ENCODE data around the gene STK31.
"Not testable (repeated sequence)": the region's sequence is repeated elsewhere in the genome, so short reads cannot be mapped to it uniquely, and the experiment has no call there.

STK31 gene

DNA sequence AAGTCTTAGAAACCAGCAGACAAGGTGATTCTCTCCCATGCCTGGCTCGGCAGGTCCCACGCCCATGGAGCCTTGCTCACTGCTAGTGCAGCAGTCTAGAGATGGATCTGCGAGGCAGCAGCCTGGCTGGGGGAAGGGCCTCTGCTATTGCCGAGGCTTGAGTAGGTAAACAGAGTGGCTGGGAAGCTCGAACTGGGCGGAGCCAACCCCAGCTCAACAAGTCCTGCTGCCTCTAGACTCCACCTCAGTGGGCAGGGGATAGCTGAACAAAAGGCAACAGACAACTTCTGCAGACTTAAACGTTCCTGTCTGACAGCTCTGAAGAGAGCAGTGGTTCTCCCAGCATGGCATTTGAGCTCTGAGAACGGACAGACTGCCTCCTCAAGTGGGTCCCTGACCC, 134.8 kb downstream of the STK31 start:
- not testable (repeated sequence) for H3K23ac ChIP-seq (ENCODE audit: low read length); H4K8ac ChIP-seq (ENCODE audit: low read depth, low read length); H3K4me1 ChIP-seq (ENCODE audit: control insufficient read depth in 1 of 2, insufficient read depth in 2 of 2, low read length in 2 of 2); H2AK5ac ChIP-seq (ENCODE audit: low read length); H2BK5ac ChIP-seq (ENCODE audit: low read depth, low read length, poor library complexity); H2BK120ac ChIP-seq (ENCODE audit: insufficient read depth, low read length, poor library complexity); H2AFZ ChIP-seq (ENCODE audit: insufficient read depth, low read length, poor library complexity); H4K91ac ChIP-seq (ENCODE audit: low read depth, low read length); H3K79me2 ChIP-seq (ENCODE audit: control insufficient read depth, insufficient read depth, low read length, poor library complexity); H3K9ac ChIP-seq (ENCODE audit: low read length); H2BK12ac ChIP-seq (ENCODE audit: low read length); H3K18ac ChIP-seq (ENCODE audit: low read length); H3K79me1 ChIP-seq (ENCODE audit: low read length); H3K14ac ChIP-seq (ENCODE audit: low read length); H4K12ac ChIP-seq (ENCODE audit: low read depth, low read length); H3K4ac ChIP-seq (ENCODE audit: low read depth, low read length); H3K4me2 ChIP-seq (ENCODE audit: low read length); H3K9me3 ChIP-seq (ENCODE audit: insufficient read depth, low read depth, low read length); H3K27me3 ChIP-seq (ENCODE audit: insufficient read depth, low read length); H3K36me3 ChIP-seq (ENCODE audit: control insufficient read depth in 1 of 2, insufficient read depth in 2 of 2, low read length in 2 of 2); H3K27ac ChIP-seq (ENCODE audit: low read depth, low read length); H3K4me3 ChIP-seq (ENCODE audit: low read depth, low read length)
- DNase-seq, result peak in 1 of 2 donors; percentile 2
- no CpG with 5 or more reads among the region's 8 CpGs for WGBS (ENCODE audit: extremely low coverage, insufficient coverage, insufficient read length)

DNA sequence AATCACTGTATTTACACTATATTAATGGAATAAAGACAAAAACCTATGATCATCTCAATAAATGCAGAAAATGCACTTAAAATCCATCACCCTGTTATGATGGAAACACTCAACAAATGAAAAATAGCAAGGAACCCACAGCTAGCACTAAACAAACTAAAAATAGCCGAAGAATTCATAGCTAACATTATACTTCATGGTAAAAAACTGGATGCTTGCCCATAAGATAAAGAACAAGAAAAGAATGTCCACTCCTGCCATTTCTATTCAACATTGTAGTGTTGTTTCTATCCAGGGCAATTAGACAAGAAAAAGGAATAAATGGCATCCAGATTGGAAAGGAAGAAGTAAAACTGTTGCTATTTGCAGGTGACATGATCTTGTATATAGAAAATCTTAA, 142.1 kb downstream of the STK31 start:
- no peak overlapping the region for H2AFZ ChIP-seq (ENCODE audit: insufficient read depth, low read length, poor library complexity)
- no peak overlapping the region for H3K14ac ChIP-seq (ENCODE audit: low read length)
- H4K91ac ChIP-seq (ENCODE audit: low read depth, low read length), result no peak overlapping the region
- no CpG with 5 or more reads among the region's 1 CpG for WGBS (ENCODE audit: extremely low coverage, insufficient coverage, insufficient read length)
- no peak overlapping the region for H3K18ac ChIP-seq (ENCODE audit: low read length)
- peak in 1 of 2 donors; percentile 52 for DNase-seq
- no peak overlapping the region for H3K4me2 ChIP-seq (ENCODE audit: low read length)
- H2BK5ac ChIP-seq (ENCODE audit: low read depth, low read length, poor library complexity), result no peak overlapping the region
- no peaks in the 10 kb centered on the region for H3K79me1 ChIP-seq (ENCODE audit: low read length)
- no peak overlapping the region for H3K4ac ChIP-seq (ENCODE audit: low read depth, low read length)
- H3K4me1 ChIP-seq (ENCODE audit: control insufficient read depth in 1 of 2, insufficient read depth in 2 of 2, low read length in 2 of 2), result no peaks in the 10 kb centered on the region
- no peaks in the 10 kb centered on the region for H3K9me3 ChIP-seq (ENCODE audit: insufficient read depth, low read depth, low read length)
- H3K27ac ChIP-seq (ENCODE audit: low read depth, low read length), result no peak overlapping the region
- H3K23ac ChIP-seq (ENCODE audit: low read length), result no peak overlapping the region
- H2BK120ac ChIP-seq (ENCODE audit: insufficient read depth, low read length, poor library complexity), result no peak overlapping the region
- no peaks in the 10 kb centered on the region for H3K36me3 ChIP-seq (ENCODE audit: control insufficient read depth in 1 of 2, insufficient read depth in 2 of 2, low read length in 2 of 2)
- no peak overlapping the region for H4K12ac ChIP-seq (ENCODE audit: low read depth, low read length)
- no peak overlapping the region for H4K8ac ChIP-seq (ENCODE audit: low read depth, low read length)
- H2BK12ac ChIP-seq (ENCODE audit: low read length), result no peak overlapping the region
- H2AK5ac ChIP-seq (ENCODE audit: low read length), result no peak overlapping the region
- H3K9ac ChIP-seq (ENCODE audit: low read length), result no peak overlapping the region
- no peaks in the 10 kb centered on the region for H3K27me3 ChIP-seq (ENCODE audit: insufficient read depth, low read length)
- no peak overlapping the region for H3K4me3 ChIP-seq (ENCODE audit: low read depth, low read length)
- no peaks in the 10 kb centered on the region for H3K79me2 ChIP-seq (ENCODE audit: control insufficient read depth, insufficient read depth, low read length, poor library complexity)

DNA sequence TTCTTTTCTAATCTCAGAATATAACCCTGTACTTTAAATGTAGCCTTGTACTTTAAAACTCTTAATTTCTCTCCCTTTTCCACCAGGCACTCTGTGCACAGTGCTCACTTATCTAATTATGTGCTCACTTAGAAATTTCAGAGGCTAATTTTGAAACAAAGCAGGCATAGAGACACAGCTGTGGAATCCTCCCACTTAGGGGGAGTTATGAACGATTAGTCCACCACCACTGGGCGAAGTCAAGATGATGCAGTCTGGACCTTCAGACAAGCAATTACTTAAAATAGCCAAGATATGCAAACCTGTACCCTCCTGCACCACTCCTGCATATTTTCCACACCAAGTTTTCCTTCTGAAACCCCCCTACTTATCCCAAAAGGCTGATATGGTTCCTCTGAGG, 143.0 kb downstream of the STK31 start:
- H3K4me1 ChIP-seq (ENCODE audit: control insufficient read depth in 1 of 2, insufficient read depth in 2 of 2, low read length in 2 of 2), result no peaks in the 10 kb centered on the region
- H2BK120ac ChIP-seq (ENCODE audit: insufficient read depth, low read length, poor library complexity), result no peak overlapping the region
- no peak overlapping the region for H3K14ac ChIP-seq (ENCODE audit: low read length)
- no peaks in the 10 kb centered on the region for H3K79me1 ChIP-seq (ENCODE audit: low read length)
- H3K9ac ChIP-seq (ENCODE audit: low read length), result no peak overlapping the region
- H3K23ac ChIP-seq (ENCODE audit: low read length), result no peak overlapping the region
- DNase-seq, result no peak
- H3K79me2 ChIP-seq (ENCODE audit: control insufficient read depth, insufficient read depth, low read length, poor library complexity), result no peaks in the 10 kb centered on the region
- no peak overlapping the region for H3K4ac ChIP-seq (ENCODE audit: low read depth, low read length)
- no peak overlapping the region for H2AK5ac ChIP-seq (ENCODE audit: low read length)
- no peaks in the 10 kb centered on the region for H3K27me3 ChIP-seq (ENCODE audit: insufficient read depth, low read length)
- no peak overlapping the region for H4K12ac ChIP-seq (ENCODE audit: low read depth, low read length)
- no peaks in the 10 kb centered on the region for H3K36me3 ChIP-seq (ENCODE audit: control insufficient read depth in 1 of 2, insufficient read depth in 2 of 2, low read length in 2 of 2)
- no peak overlapping the region for H3K18ac ChIP-seq (ENCODE audit: low read length)
- H2AFZ ChIP-seq (ENCODE audit: insufficient read depth, low read length, poor library complexity), result no peak overlapping the region
- H3K27ac ChIP-seq (ENCODE audit: low read depth, low read length), result no peak overlapping the region
- no peak overlapping the region for H4K91ac ChIP-seq (ENCODE audit: low read depth, low read length)
- no CpG with 5 or more reads among the region's 2 CpGs for WGBS (ENCODE audit: extremely low coverage, insufficient coverage, insufficient read length)
- no peaks in the 10 kb centered on the region for H3K9me3 ChIP-seq (ENCODE audit: insufficient read depth, low read depth, low read length)
- H2BK5ac ChIP-seq (ENCODE audit: low read depth, low read length, poor library complexity), result no peak overlapping the region
- H2BK12ac ChIP-seq (ENCODE audit: low read length), result no peak overlapping the region
- H4K8ac ChIP-seq (ENCODE audit: low read depth, low read length), result no peak overlapping the region
- H3K4me2 ChIP-seq (ENCODE audit: low read length), result no peak overlapping the region
- H3K4me3 ChIP-seq (ENCODE audit: low read depth, low read length), result no peak overlapping the region

DNA sequence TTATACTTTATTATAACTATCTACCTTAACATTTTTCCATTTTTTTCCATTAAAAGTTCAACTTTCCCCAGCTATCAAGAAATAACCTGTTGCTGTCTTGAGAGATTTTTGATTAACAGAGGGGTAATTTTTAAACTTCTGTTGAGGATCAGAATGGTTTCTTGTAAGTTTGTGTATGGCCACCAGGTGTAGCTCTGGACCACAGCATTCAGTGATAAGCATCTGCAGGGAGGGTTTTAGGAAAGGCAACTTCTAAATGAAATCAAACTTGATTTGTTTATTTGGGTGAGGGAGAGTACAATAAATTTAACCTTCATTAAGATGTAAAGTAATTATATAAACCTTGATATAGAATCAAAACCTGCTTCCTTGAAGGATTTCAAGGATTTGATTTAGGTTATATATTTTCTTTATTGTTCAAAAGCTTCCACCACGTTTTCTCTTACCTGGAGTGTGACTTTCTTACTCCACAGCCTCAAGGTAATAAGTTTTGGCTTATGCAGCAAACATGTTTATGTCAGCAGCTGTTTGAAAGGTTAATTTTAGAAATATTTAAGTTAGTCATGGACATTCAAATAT, 153.3 kb downstream of the STK31 start:
- Histone ChIP-seq H3K9ac (ENCODE audit: low read length) (no peak overlapping the region), H3K79me1 (ENCODE audit: low read length) (no peaks in the 10 kb centered on the region), H3K27me3 (ENCODE audit: insufficient read depth, low read length) (no peaks in the 10 kb centered on the region), H3K23ac (ENCODE audit: low read length) (no peak overlapping the region), H2BK120ac (ENCODE audit: insufficient read depth, low read length, poor library complexity) (no peak overlapping the region), H3K9me3 (ENCODE audit: insufficient read depth, low read depth, low read length) (no peaks in the 10 kb centered on the region), H3K79me2 (ENCODE audit: control insufficient read depth, insufficient read depth, low read length, poor library complexity) (no peaks in the 10 kb centered on the region), H3K14ac (ENCODE audit: low read length) (no peak overlapping the region), H4K12ac (ENCODE audit: low read depth, low read length) (no peak overlapping the region), H3K36me3 (ENCODE audit: control insufficient read depth in 1 of 2, insufficient read depth in 2 of 2, low read length in 2 of 2) (no peaks in the 10 kb centered on the region), H4K8ac (ENCODE audit: low read depth, low read length) (no peak overlapping the region), H2AK5ac (ENCODE audit: low read length) (no peak overlapping the region), H3K27ac (ENCODE audit: low read depth, low read length) (no peak overlapping the region), H2AFZ (ENCODE audit: insufficient read depth, low read length, poor library complexity) (no peak overlapping the region), H2BK12ac (ENCODE audit: low read length) (no peak overlapping the region), H3K4me1 (ENCODE audit: control insufficient read depth in 1 of 2, insufficient read depth in 2 of 2, low read length in 2 of 2) (no peaks in the 10 kb centered on the region), H3K18ac (ENCODE audit: low read length) (no peak overlapping the region), H4K91ac (ENCODE audit: low read depth, low read length) (no peak overlapping the region), H2BK5ac (ENCODE audit: low read depth, low read length, poor library complexity) (no peak overlapping the region), H3K4ac (ENCODE audit: low read depth, low read length) (no peak overlapping the region), H3K4me3 (ENCODE audit: low read depth, low read length) (no peak overlapping the region), H3K4me2 (ENCODE audit: low read length) (no peak overlapping the region)
- WGBS (ENCODE audit: extremely low coverage, insufficient coverage, insufficient read length), result no CpG with 5 or more reads among the region's 1 CpG
- DNase-seq, result peak in 1 of 2 donors; percentile 54
